Type B pancreatic cell (in vitro differentiated cells): ENCODE measurements around the gene MRPL58. TPM values are rescaled to one million over a fixed set of nuclear protein-coding genes. Genes with fewer than 3 reads are reported as not detected.
A peak's percentile ranks its signal among the peaks of the same experiment; 100 is the strongest.
"Not testable (repeated sequence)": the region's sequence is repeated elsewhere in the genome, so short reads cannot be mapped to it uniquely, and the experiment has no call there.

ENCODE experiments used
- DNase-seq: peaks from one replicate; pipeline ENCODE4 v3.0.0; 2021; ENCODE audit warnings: mixed read lengths; ENCODE audit not compliant: unreplicated experiment; ENCODE audit errors: extremely low spot score
- H3K27ac Mint-ChIP-seq: 2 replicates; pipeline ENCODE4 v1.8.0; 2021; ENCODE audit warnings: mild to moderate bottlenecking, mixed read lengths
- H3K27me3 Mint-ChIP-seq: 2 replicates; pipeline ENCODE4 v1.8.0; 2021; ENCODE audit warnings: mixed read lengths
- H3K36me3 Mint-ChIP-seq: 2 replicates; pipeline ENCODE4 v1.8.0; 2021; ENCODE audit warnings: mixed read lengths
- H3K4me1 Mint-ChIP-seq: one replicate; pipeline ENCODE4 v1.8.0; 2021; ENCODE audit warnings: mixed read lengths; ENCODE audit not compliant: unreplicated experiment
- H3K4me3 Mint-ChIP-seq: 2 replicates; pipeline ENCODE4 v1.8.0; 2021; ENCODE audit warnings: mild to moderate bottlenecking, mixed read lengths
- H3K9me3 Mint-ChIP-seq: 2 replicates; pipeline ENCODE4 v1.8.0; 2021; ENCODE audit warnings: mixed read lengths
- CTCF ChIP-seq: fragments of 200-600 bp; sonication (generic); conservative IDR thresholded peaks from 2 replicates; pipeline ENCODE4 v1.5.0; 2021; ENCODE audit warnings: antibody characterized with exemption, mild to moderate bottlenecking
- total RNA-seq: library from RNA; stranded (reverse); gene quantifications from 2 replicates; pipeline ENCODE4 v1.2.1, GENCODE V29; 2021; ENCODE audit warnings: low replicate concordance

MRPL58 gene
- total RNA-seq, 1 donor from 2014 or later, result 27.9 TPM

- H3K27me3 Mint-ChIP-seq, result peaks cover 8% of the 10 kb centered on the region
- DNase-seq, result no peak
Observed at GRCh38 chr17:74981979-74982662, 30.3 kb upstream of the MRPL58 start.

GRCh38 chr17:74982663-74983313 lies 29.7 kb upstream of the MRPL58 start:
- H3K27ac Mint-ChIP-seq, result peak overlapping the region; percentile 83
- not testable (repeated sequence) for H3K36me3 Mint-ChIP-seq, DNase-seq, H3K9me3 Mint-ChIP-seq, H3K27me3 Mint-ChIP-seq
- H3K4me1 Mint-ChIP-seq, result peaks cover 11% of the 10 kb centered on the region
- H3K4me3 Mint-ChIP-seq, result peak overlapping the region; percentile 95

More at GRCh38 chr17:74981979-74982662, 30.3 kb upstream of the MRPL58 start:
- peaks cover 8% of the 10 kb centered on the region for H3K4me1 Mint-ChIP-seq
- H3K4me3 Mint-ChIP-seq, result peak overlapping the region; percentile 95
- peak; percentile 42 for TF ChIP-seq CTCF
- no peaks in the 10 kb centered on the region for H3K36me3 Mint-ChIP-seq
- H3K9me3 Mint-ChIP-seq, result no peaks in the 10 kb centered on the region
- H3K27ac Mint-ChIP-seq, result peak overlapping the region; percentile 92

GRCh38 chr17:74986206-74986576 lies 26.3 kb upstream of the MRPL58 start:
- no peaks in the 10 kb centered on the region for H3K27me3 Mint-ChIP-seq

GRCh38 chr17:74987418-74987908 lies 25.0 kb upstream of the MRPL58 start, which contains the start of gene CDR2L:
CDR2L (plus strand) TSS chr17:74987632; CDS start chr17:74988044, 412 bp downstream.
- Mint-ChIP-seq H3K9me3 (no peaks in the 10 kb centered on the region), H3K27me3 (no peaks in the 10 kb centered on the region), H3K36me3 (peaks cover 3% of the 10 kb centered on the region), H3K27ac (peak within 1 kb of the TSS; percentile 97), H3K4me1 (peaks cover 13% of the 10 kb centered on the region), H3K4me3 (peak within 1 kb of the TSS; percentile 92)
- peak; percentile 97 for DNase-seq
- TF ChIP-seq CTCF, result no peak

More at GRCh38 chr17:74986206-74986576, 26.3 kb upstream of the MRPL58 start:
- no peak for TF ChIP-seq CTCF
- Mint-ChIP-seq H3K4me1 (peaks cover 11% of the 10 kb centered on the region), H3K27ac (peak overlapping the region; percentile 96), H3K36me3 (no peaks in the 10 kb centered on the region), H3K4me3 (peak overlapping the region; percentile 89), H3K9me3 (no peaks in the 10 kb centered on the region)
- DNase-seq, result no peak

GRCh38 chr17:74987909-74988711 lies 24.4 kb upstream of the MRPL58 start:
- peak; percentile 83 for DNase-seq
- Mint-ChIP-seq H3K9me3 (no peaks in the 10 kb centered on the region), H3K27me3 (no peaks in the 10 kb centered on the region)

More at GRCh38 chr17:74987909-74988711, 24.4 kb upstream of the MRPL58 start:
- H3K4me3 Mint-ChIP-seq, result peak overlapping the region; percentile 92
- peak; percentile 26 for TF ChIP-seq CTCF
- H3K4me1 Mint-ChIP-seq, result peaks cover 17% of the 10 kb centered on the region
- peak overlapping the region; percentile 97 for H3K27ac Mint-ChIP-seq
- peaks cover 6% of the 10 kb centered on the region for H3K36me3 Mint-ChIP-seq
